Left ventricle myocardium inferior (tissue), 1 donor: ENCODE data around the gene IL17C. TPM values are rescaled to one million over a fixed set of nuclear protein-coding genes. Genes with fewer than 3 reads are reported as not detected.

Experiments
- DNase-seq: peaks from one replicate; pipeline ENCODE4 v3.0.0-alpha.2; 2020
- H3K27ac ChIP-seq: fragments of 200-600 bp; replicated peaks from 2 replicates; pipeline ENCODE4 v1.8.0; 2021
- H3K27me3 ChIP-seq: fragments of 200-600 bp; 2 replicates; pipeline ENCODE4 v1.8.0; 2021; ENCODE audit warnings: low read depth
- H3K36me3 ChIP-seq: fragments of 200-600 bp; 2 replicates; pipeline ENCODE4 v1.8.0; 2021
- H3K4me1 ChIP-seq: fragments of 200-600 bp; 2 replicates; pipeline ENCODE4 v1.8.0; 2021
- H3K4me3 ChIP-seq: fragments of 200-600 bp; 2 replicates; pipeline ENCODE4 v1.8.0; 2021; ENCODE audit warnings: mild to moderate bottlenecking, moderate library complexity
- H3K9me3 ChIP-seq: fragments of 200-600 bp; replicated peaks from 2 replicates; pipeline ENCODE4 v1.8.0; 2021
- intact Hi-C: fragments of 100-400 bp; cut with micrococcal nuclease; formaldehyde crosslinking; loops from one replicate; pipeline ENCODE4 v1.11.0; 2022
- total RNA-seq: library from RNA; stranded (reverse); fragmentation: NEBNext Ultra II Directional; extraction: Animal tissue kit (Norgen Biotek cat#: 25700); gene quantifications from one replicate; pipeline ENCODE4 v1.2.1, GENCODE V29; 2021
- TF ChIP-seq, protein P1 (sequence below): fragments of 200-600 bp; IDR thresholded peaks from 2 replicates; pipeline ENCODE4 v1.8.0; 2021; ENCODE audit warnings: antibody characterized with exemption, mild to moderate bottlenecking, borderline replicate concordance
- donor health status: DM: no; HTN: yes; CAD: no; lungs with severe emphysema.

IL17C gene
- total RNA-seq, 1 donor from 2014 or later: not detected

DNA sequence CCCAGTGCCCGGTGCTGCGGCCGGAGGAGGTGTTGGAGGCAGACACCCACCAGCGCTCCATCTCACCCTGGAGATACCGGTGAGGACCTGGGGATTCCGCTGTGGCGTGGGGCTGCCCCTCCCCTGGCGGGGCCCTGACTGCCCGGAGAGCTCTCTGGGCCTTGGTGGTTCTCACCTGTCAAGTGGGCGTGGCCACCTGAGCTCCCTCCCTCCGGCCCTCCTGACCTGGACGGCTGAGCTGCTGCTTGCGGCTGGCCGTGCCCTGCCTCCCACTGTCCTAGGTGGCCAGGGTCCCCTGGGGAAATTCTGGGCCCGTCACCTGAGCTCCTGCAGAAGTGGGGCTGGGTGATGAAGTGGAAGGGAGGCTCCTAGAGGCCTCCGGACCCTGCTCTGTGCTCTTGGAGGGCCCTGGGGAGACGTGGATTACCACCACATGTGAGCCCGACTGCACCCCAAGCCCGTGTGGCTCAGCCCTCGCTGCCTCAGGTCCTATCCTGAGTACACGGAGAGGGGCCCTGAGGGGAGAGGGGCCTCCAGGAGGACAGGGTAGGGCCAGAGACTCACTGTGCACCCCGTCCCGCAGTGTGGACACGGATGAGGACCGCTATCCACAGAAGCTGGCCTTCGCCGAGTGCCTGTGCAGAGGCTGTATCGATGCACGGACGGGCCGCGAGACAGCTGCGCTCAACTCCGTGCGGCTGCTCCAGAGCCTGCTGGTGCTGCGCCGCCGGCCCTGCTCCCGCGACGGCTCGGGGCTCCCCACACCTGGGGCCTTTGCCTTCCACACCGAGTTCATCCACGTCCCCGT, 1.1 kb downstream of the IL17C start:
- no peak overlapping the region for H3K27ac ChIP-seq
- intact Hi-C loops: no loop called here
- H3K9me3 ChIP-seq: no peaks in the 10 kb centered on the region
- H3K4me3 ChIP-seq: no peak overlapping the region
- H3K27me3 ChIP-seq: peaks cover 68% of the 10 kb centered on the region
- TF ChIP-seq, protein P1, sequence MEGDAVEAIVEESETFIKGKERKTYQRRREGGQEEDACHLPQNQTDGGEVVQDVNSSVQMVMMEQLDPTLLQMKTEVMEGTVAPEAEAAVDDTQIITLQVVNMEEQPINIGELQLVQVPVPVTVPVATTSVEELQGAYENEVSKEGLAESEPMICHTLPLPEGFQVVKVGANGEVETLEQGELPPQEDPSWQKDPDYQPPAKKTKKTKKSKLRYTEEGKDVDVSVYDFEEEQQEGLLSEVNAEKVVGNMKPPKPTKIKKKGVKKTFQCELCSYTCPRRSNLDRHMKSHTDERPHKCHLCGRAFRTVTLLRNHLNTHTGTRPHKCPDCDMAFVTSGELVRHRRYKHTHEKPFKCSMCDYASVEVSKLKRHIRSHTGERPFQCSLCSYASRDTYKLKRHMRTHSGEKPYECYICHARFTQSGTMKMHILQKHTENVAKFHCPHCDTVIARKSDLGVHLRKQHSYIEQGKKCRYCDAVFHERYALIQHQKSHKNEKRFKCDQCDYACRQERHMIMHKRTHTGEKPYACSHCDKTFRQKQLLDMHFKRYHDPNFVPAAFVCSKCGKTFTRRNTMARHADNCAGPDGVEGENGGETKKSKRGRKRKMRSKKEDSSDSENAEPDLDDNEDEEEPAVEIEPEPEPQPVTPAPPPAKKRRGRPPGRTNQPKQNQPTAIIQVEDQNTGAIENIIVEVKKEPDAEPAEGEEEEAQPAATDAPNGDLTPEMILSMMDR: no peak
- no peaks in the 10 kb centered on the region for H3K36me3 ChIP-seq
- no peak for DNase-seq
- peaks cover 10% of the 10 kb centered on the region for H3K4me1 ChIP-seq

DNA sequence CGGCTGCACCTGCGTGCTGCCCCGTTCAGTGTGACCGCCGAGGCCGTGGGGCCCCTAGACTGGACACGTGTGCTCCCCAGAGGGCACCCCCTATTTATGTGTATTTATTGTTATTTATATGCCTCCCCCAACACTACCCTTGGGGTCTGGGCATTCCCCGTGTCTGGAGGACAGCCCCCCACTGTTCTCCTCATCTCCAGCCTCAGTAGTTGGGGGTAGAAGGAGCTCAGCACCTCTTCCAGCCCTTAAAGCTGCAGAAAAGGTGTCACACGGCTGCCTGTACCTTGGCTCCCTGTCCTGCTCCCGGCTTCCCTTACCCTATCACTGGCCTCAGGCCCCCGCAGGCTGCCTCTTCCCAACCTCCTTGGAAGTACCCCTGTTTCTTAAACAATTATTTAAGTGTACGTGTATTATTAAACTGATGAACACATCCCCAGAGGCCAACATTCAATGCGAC, 1.7 kb downstream of the IL17C start:
- Histone ChIP-seq H3K9me3 (no peaks in the 10 kb centered on the region), H3K36me3 (no peaks in the 10 kb centered on the region), H3K4me1 (peaks cover 3% of the 10 kb centered on the region), H3K4me3 (no peak overlapping the region), H3K27ac (no peak overlapping the region), H3K27me3 (peaks cover 64% of the 10 kb centered on the region)
- TF ChIP-seq, protein P1: no peak
- intact Hi-C loops: no loop called here
- DNase-seq: no peak

DNA sequence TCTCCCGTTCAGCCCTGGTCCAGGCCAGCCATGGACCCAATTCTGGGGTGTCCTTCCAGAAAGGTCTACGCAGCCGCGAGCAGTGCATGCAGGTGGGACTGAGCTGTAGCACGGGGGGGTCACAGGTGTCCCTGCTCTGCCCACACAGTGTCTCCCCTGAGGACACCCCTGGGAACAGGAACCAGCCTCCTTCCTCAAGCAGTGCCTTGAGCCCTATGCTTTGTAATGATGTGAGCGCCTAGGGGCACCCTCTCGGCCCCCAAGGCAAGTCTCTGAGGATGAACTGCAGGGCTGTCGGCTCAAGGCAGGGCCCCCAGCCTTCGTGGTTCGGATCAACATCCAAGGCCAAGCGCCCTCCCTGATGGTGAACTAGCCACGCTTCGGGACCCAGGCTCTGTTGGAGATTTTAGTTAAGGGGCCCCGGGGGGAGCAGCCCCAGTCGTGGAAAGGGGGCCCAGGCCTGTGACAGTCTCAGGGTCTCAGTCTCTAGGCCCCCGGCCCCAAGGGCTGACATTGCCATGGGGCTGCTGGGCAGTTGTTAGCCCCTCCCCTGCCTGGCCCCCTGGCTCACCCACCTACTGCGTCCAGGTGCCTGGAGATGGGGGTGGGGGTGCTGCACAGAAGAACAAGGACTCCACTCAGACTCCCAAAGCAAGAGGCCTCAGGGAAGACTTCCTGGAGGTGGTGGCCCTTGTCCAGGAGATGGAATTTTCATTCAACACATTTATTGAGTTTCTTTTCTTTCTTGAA, 2.3 kb downstream of the IL17C start:
- Histone ChIP-seq H3K36me3 (no peaks in the 10 kb centered on the region), H3K4me1 (no peaks in the 10 kb centered on the region), H3K9me3 (no peaks in the 10 kb centered on the region), H3K27me3 (peaks cover 57% of the 10 kb centered on the region), H3K4me3 (no peak overlapping the region), H3K27ac (no peak overlapping the region)
- intact Hi-C loops: no loop called here
- no peak for DNase-seq
- TF ChIP-seq, protein P1: no peak

DNA sequence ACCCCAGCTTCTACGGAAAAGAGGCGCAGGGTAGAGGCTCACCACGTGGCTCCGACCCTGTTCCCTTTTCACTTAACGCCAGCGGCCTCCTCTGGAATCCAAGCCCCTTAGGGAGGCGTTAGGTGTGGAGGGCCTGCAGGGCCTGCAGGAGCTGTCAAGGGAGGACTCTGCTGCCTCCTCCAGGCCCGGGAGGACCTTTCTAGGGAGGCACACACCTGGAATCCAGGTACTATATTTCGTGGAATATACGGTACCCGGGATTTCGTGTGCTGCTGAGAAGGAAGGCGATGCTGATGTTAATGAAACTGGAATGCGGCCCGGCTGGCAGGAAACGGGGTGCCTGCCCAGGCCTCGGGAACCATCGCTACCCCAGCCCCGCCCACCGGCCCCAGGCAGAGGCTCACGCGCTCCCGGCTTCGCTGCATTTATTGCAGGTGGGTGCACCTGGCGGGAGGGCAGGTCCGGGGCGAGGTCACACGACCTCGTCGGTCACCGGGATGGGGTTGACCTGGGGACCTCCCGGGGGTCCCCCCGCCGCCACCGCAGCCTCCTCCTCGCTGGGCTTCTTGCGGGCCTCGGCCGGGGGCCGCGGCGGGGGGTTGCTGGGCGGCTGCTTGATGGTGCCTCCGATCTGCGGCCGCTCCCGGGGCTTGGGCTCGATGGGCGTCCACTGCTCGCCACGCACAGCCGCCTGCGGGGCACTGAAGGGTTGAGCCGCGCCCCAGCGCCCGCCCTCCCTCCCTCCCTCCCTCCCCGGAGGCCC, 4.7 kb downstream of the IL17C start:
- Histone ChIP-seq H3K27ac (no peak overlapping the region), H3K9me3 (no peaks in the 10 kb centered on the region), H3K27me3 (peaks cover 34% of the 10 kb centered on the region), H3K4me1 (no peaks in the 10 kb centered on the region), H3K36me3 (no peaks in the 10 kb centered on the region), H3K4me3 (no peak overlapping the region)
- TF ChIP-seq, protein P1: no peak
- intact Hi-C loops: no loop called here
- DNase-seq: no peak

DNA sequence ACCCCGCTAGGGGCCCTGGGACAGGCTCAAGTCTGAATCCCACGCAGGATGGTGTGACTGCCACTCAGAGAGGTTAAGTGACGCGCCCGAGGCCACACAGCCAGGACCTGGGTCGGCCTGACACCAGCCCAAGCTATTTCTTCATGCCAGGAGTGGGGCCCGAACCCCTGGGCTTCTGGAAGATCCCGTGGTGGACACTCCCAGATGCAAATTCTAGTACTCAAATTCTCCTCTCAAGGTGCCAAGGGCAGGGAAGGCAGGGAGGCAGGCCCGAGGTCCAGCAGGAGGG, 5.2 kb downstream of the IL17C start:
- H3K27ac ChIP-seq: no peak overlapping the region
- DNase-seq: no peak
- no peaks in the 10 kb centered on the region for H3K36me3 ChIP-seq
- H3K4me1 ChIP-seq: no peaks in the 10 kb centered on the region
- TF ChIP-seq, protein P1: no peak
- H3K27me3 ChIP-seq: peaks cover 28% of the 10 kb centered on the region
- H3K9me3 ChIP-seq: no peaks in the 10 kb centered on the region
- intact Hi-C loops: no loop called here
- H3K4me3 ChIP-seq: no peak overlapping the region
